CD4-positive, alpha-beta T cell (primary cell): ENCODE measurements around the gene DCAF6. TPM values are rescaled to one million over a fixed set of nuclear protein-coding genes. Genes with fewer than 3 reads are reported as not detected.

ENCODE experiments used
- ATAC-seq: fragments of 200-7000 bp; cut with Tn5 transposase; one replicate; pipeline ENCODE4 v1.10.0; 2022; ENCODE audit warnings: mild to moderate bottlenecking; ENCODE audit not compliant: poor library complexity
- CTCF ChIA-PET: fragments of 350-600 bp; sonication (Branson Sonifier 250); formaldehyde crosslinking; loops from one replicate; lab custom pipeline; 2021; ENCODE audit warnings: antibody characterized with exemption, inconsistent platforms; lab: Charles Lee
- POLR2A ChIA-PET: fragments of 350-600 bp; sonication (Branson Sonifier 250); formaldehyde crosslinking; loops from one replicate; lab custom pipeline; 2021; ENCODE audit warnings: antibody characterized with exemption, inconsistent platforms; lab: Charles Lee
- DNase-seq, 14 experiments: peaks; one replicate each; pipeline ENCODE4 v3.0.0-alpha.2; 2013 to 2020; ENCODE audit warnings: mixed read lengths in 2 of 14
- H3K27ac ChIP-seq, 2 donors: one replicate each; pipeline versions ENCODE4 v1.5.1 to v1.7.0; 2013; ENCODE audit warnings: low read length in 2 of 2, low read depth in 1 of 2, mild to moderate bottlenecking in 1 of 2
- H3K27me3 ChIP-seq, 2 experiments: 1 replicate in 1 of 2; 2 replicates in 1 of 2; pipeline versions ENCODE4 v1.6.1 to v1.7.0; 2013; ENCODE audit warnings: low read length in 2 of 2, control low read depth in 1 of 2, mild to moderate bottlenecking in 1 of 2, moderate library complexity in 1 of 2; ENCODE audit not compliant: insufficient read depth in 2 of 2, control insufficient read depth in 1 of 2
- H3K36me3 ChIP-seq: one replicate; pipeline ENCODE4 v1.6.1; 2013; ENCODE audit warnings: low read length, control low read depth; ENCODE audit not compliant: insufficient read depth
- H3K4me1 ChIP-seq: one replicate; pipeline ENCODE4 v1.6.1; 2013; ENCODE audit warnings: low read length, control low read depth; ENCODE audit not compliant: insufficient read depth
- H3K4me3 ChIP-seq: one replicate; pipeline ENCODE4 v1.5.1; 2013; ENCODE audit warnings: mild to moderate bottlenecking, low read length, moderate library complexity
- H3K9me3 ChIP-seq, 2 experiments: 1 replicate in 1 of 2; 2 replicates in 1 of 2; pipeline versions ENCODE4 v1.6.1 to v1.7.0; 2013; ENCODE audit warnings: low read length in 2 of 2, mild to moderate bottlenecking in 2 of 2, control low read depth in 1 of 2, moderate library complexity in 1 of 2; ENCODE audit not compliant: control insufficient read depth in 1 of 2, insufficient read depth in 1 of 2
- H3K27ac Mint-ChIP-seq: one replicate; pipeline ENCODE4 v1.8.0; 2020; ENCODE audit warnings: mixed read lengths
- H3K27me3 Mint-ChIP-seq: one replicate; pipeline ENCODE4 v1.8.0; 2021; ENCODE audit warnings: mixed read lengths
- H3K36me3 Mint-ChIP-seq: one replicate; pipeline ENCODE4 v1.8.0; 2021; ENCODE audit warnings: low read depth, mixed read lengths
- H3K4me1 Mint-ChIP-seq: one replicate; pipeline ENCODE4 v1.8.0; 2021; ENCODE audit warnings: low read depth, mixed read lengths
- H3K4me3 Mint-ChIP-seq: one replicate; pipeline ENCODE4 v1.8.0; 2020; ENCODE audit warnings: mild to moderate bottlenecking, mixed read lengths
- H3K9me3 Mint-ChIP-seq: one replicate; pipeline ENCODE4 v1.8.0; 2020; ENCODE audit warnings: mixed read lengths
- intact Hi-C, 2 experiments: fragments of 100-400 bp; cut with DNase I in 1 of 2; cut with micrococcal nuclease in 1 of 2; formaldehyde crosslinking; loops; one replicate each; pipeline versions ENCODE4 v1.15.1 to v1.9.0; 2023 to 2025; cut with DNase I, micrococcal nuclease
- total RNA-seq, 174 experiments: library from RNA in 2 of 174; stranded (reverse) in 2 of 174; gene quantifications; one replicate each; pipeline ENCODE4 v1.2.3 and lab custom pipeline; 2021 to 2026
- TF ChIP-seq, protein P1 (sequence below): fragments of 200-600 bp; IDR thresholded peaks from one replicate; pipeline ENCODE4 v1.8.0; 2022; ENCODE audit warnings: antibody characterized with exemption, mild to moderate bottlenecking

DCAF6 gene
- total RNA-seq, 2 experiments from 2014 or later, result 13.3 to 13.6 TPM

DNA sequence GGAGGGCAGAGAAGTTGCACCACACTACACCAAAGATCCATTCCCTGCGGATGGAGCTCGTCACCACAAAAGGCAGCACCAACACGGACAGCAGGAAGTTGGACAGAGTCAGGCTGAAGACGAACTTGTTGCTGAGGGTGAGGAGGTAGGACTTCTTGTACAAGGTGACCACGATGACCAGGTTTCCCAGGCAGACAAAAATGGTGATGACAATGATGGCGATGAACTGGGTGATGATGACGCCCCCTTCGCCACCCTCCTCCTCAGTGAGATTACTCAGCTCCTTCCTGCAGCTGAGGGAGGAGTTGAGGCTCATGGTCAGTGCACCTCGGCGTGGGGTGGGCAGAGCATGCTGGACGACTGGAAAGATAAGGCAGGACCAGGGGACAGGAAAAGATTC is 168.1 kb downstream of the DCAF6 start:
- DNase-seq (no peak), ATAC-seq (no peak)
- Histone ChIP-seq H3K36me3 (no peaks in the 10 kb centered on the region), H3K4me3 (no peak overlapping the region), H3K27me3 (no peaks in the 10 kb centered on the region), H3K27ac (no peak overlapping the region), H3K9me3 (no peaks in the 10 kb centered on the region), H3K4me1 (no peaks in the 10 kb centered on the region)
- Mint-ChIP-seq H3K27me3 (no peaks in the 10 kb centered on the region), H3K4me1 (no peaks in the 10 kb centered on the region), H3K27ac (no peak overlapping the region), H3K9me3 (no peaks in the 10 kb centered on the region), H3K4me3 (no peak overlapping the region), H3K36me3 (no peaks in the 10 kb centered on the region)
- intact Hi-C loops, result no loop called here
- TF ChIP-seq, protein P1, sequence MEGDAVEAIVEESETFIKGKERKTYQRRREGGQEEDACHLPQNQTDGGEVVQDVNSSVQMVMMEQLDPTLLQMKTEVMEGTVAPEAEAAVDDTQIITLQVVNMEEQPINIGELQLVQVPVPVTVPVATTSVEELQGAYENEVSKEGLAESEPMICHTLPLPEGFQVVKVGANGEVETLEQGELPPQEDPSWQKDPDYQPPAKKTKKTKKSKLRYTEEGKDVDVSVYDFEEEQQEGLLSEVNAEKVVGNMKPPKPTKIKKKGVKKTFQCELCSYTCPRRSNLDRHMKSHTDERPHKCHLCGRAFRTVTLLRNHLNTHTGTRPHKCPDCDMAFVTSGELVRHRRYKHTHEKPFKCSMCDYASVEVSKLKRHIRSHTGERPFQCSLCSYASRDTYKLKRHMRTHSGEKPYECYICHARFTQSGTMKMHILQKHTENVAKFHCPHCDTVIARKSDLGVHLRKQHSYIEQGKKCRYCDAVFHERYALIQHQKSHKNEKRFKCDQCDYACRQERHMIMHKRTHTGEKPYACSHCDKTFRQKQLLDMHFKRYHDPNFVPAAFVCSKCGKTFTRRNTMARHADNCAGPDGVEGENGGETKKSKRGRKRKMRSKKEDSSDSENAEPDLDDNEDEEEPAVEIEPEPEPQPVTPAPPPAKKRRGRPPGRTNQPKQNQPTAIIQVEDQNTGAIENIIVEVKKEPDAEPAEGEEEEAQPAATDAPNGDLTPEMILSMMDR, result no peak
- ChIA-PET CTCF (no interaction called here), POLR2A (no interaction called here)

DNA sequence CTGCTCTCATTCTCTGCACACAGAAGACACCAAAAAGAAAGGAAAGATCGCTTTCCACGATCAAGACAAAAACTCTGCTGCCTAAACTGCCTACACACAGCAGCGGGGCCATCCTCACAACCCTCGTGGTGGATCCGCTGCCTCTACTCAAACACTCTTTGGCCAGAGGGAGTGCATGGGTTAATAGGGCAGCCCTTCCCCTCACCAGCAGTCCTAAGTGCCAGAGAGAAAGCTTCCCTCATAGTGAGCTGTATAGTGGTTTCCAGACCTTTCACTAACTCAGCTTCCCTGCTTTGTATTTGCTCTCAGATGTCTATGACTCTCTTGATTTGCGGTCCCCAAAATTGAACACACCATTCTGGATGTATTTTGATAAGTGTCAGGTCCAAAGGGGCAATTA is 169.4 kb downstream of the DCAF6 start:
- POLR2A ChIA-PET, result no interaction called here

DNA sequence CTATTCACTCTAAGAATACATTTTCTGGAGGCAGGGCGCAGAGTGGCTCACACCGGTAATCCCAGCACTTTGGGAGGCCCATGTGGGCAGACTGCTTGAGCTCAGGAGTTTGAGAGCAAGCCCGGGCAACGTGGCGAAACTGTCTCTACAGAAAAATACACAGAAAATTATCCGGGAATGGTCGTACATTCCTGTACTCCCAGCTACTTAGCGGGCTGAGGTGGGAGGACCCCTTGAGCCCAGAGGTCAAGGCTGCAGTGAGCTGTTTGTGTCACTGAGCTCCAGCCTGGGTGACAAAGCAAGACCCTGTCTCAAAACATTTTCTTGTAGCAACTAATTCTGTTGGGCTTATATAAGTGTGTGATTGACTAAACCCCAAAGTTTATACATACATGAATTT is 169.8 kb downstream of the DCAF6 start:
- CTCF ChIA-PET, result no interaction called here
- H3K36me3 Mint-ChIP-seq, result no peaks in the 10 kb centered on the region
- no peak for DNase-seq

More for the DNA sequence above, 169.4 kb downstream of the DCAF6 start:
- DNase-seq (no peak), ATAC-seq (no peak)
- no peak overlapping the region for H3K4me3 Mint-ChIP-seq
- TF ChIP-seq, protein P1, result no peak
- H3K27me3 ChIP-seq, result no peaks in the 10 kb centered on the region
- intact Hi-C loops, result no loop called here
- H3K9me3 Mint-ChIP-seq, result no peaks in the 10 kb centered on the region
- CTCF ChIA-PET, result no interaction called here
- no peaks in the 10 kb centered on the region for H3K36me3 Mint-ChIP-seq
- H3K27ac ChIP-seq, result no peak overlapping the region
- H3K36me3 ChIP-seq, result no peaks in the 10 kb centered on the region
- no peaks in the 10 kb centered on the region for H3K4me1 Mint-ChIP-seq
- H3K27ac Mint-ChIP-seq, result no peak overlapping the region
- no peaks in the 10 kb centered on the region for H3K27me3 Mint-ChIP-seq
- no peak overlapping the region for H3K4me3 ChIP-seq
- H3K9me3 ChIP-seq, result no peaks in the 10 kb centered on the region
- H3K4me1 ChIP-seq, result no peaks in the 10 kb centered on the region

More for the DNA sequence above, 169.8 kb downstream of the DCAF6 start:
- H3K4me1 ChIP-seq, result no peaks in the 10 kb centered on the region
- H3K4me1 Mint-ChIP-seq, result no peaks in the 10 kb centered on the region
- H3K4me3 Mint-ChIP-seq, result no peak overlapping the region
- TF ChIP-seq, protein P1, result no peak
- no peak overlapping the region for H3K27ac Mint-ChIP-seq
- no peak overlapping the region for H3K4me3 ChIP-seq
- POLR2A ChIA-PET, result no interaction called here
- intact Hi-C loops, result no loop called here
- ATAC-seq, result no peak
- H3K9me3 ChIP-seq, result no peaks in the 10 kb centered on the region
- H3K27me3 Mint-ChIP-seq, result no peaks in the 10 kb centered on the region
- H3K27ac ChIP-seq, result no peak overlapping the region
- no peaks in the 10 kb centered on the region for H3K27me3 ChIP-seq
- H3K36me3 ChIP-seq, result no peaks in the 10 kb centered on the region
- H3K9me3 Mint-ChIP-seq, result no peaks in the 10 kb centered on the region
